LNCaP clone FGC (cell line): ENCODE data around the gene OPRL1.
"Not testable (repeated sequence)": the region's sequence is repeated elsewhere in the genome, so short reads cannot be mapped to it uniquely, and the experiment has no call there.

Source experiments
- DNase-seq: peaks from one replicate; pipeline ENCODE4 v3.0.0-alpha.2; 2011; ENCODE audit warnings: low read depth
- H3K4me3 ChIP-seq: 2 replicates; pipeline ENCODE4 v1.5.1; 2011; ENCODE audit warnings: mild to moderate bottlenecking, low read depth, low read length, control low read depth
- CTCF ChIP-seq: IDR thresholded peaks from 2 replicates; pipeline ENCODE4 v1.5.1; 2012; ENCODE audit warnings: mild to moderate bottlenecking; ENCODE audit not compliant: control insufficient read depth, insufficient read depth; ENCODE audit errors: extremely low read depth

The OPRL1 gene

GRCh38 chr20:64082820-64083377 is 3.0 kb downstream of the OPRL1 start:
- DNase-seq, result no peak
- peak overlapping the region; percentile 45 for H3K4me3 ChIP-seq
- TF ChIP-seq CTCF, result no peak

- peak overlapping the region; percentile 45 for H3K4me3 ChIP-seq
- TF ChIP-seq CTCF, result peak; percentile 84
- DNase-seq, result no peak
These were observed 3.5 kb downstream of the OPRL1 start for GRCh38 chr20:64083378-64083803.

GRCh38 chr20:64083804-64084684 is 4.2 kb downstream of the OPRL1 start, which contains the start of gene LKAAEAR1:
Gene LKAAEAR1, minus strand, starts transcription at chr20:64084398. Its CDS starts 179 bp downstream, at chr20:64084219.
- peak within 1 kb of the TSS; percentile 45 for H3K4me3 ChIP-seq
- DNase-seq, result no peak
- no peak for TF ChIP-seq CTCF

- no peak for DNase-seq
- H3K4me3 ChIP-seq, result no peak overlapping the region
- no peak for TF ChIP-seq CTCF
These were observed 4.8 kb downstream of the OPRL1 start for GRCh38 chr20:64084685-64085152.

GRCh38 chr20:64086801-64087200 is 6.9 kb downstream of the OPRL1 start:
- no peak overlapping the region for H3K4me3 ChIP-seq
- no peak for TF ChIP-seq CTCF
- DNase-seq, result no peak

- DNase-seq, H3K4me3 ChIP-seq: not testable (repeated sequence)
These were observed 7.4 kb downstream of the OPRL1 start for GRCh38 chr20:64087226-64087825.

- not testable (repeated sequence) for DNase-seq, H3K4me3 ChIP-seq
These were observed 8.7 kb downstream of the OPRL1 start for GRCh38 chr20:64088586-64088985.
